GM23338 (cell line): ENCODE measurements around the gene NRCAM. TPM values are rescaled to one million over a fixed set of nuclear protein-coding genes. Genes with fewer than 3 reads are reported as not detected.

ENCODE experiments used
- ATAC-seq: fragments of 200-7000 bp; cut with Tn5 transposase; 3 replicates; pipeline ENCODE4 v1.9.1; 2020
- DNase-seq: peaks from one replicate; pipeline ENCODE4 v3.0.0-alpha.2; 2015; ENCODE audit warnings: low spot score
- H2AFZ ChIP-seq: fragments of 200-600 bp; sonication (generic); 2 replicates; pipeline ENCODE4 v1.8.0; 2016; ENCODE audit warnings: antibody characterized with exemption, mild to moderate bottlenecking, moderate library complexity
- H3F3A ChIP-seq: fragments of 200-600 bp; sonication (generic); replicated peaks from 2 replicates; pipeline ENCODE4 v1.8.0; 2017; ENCODE audit warnings: antibody characterized with exemption, mixed run types, low read depth
- H3K27ac ChIP-seq: fragments of 200-600 bp; sonication (generic); 2 replicates; pipeline ENCODE4 v1.6.1; 2016; ENCODE audit warnings: low read depth
- H3K27me3 ChIP-seq: fragments of 200-600 bp; sonication (generic); 2 replicates; pipeline ENCODE4 v1.8.0; 2016; ENCODE audit warnings: mild to moderate bottlenecking, mixed run types, moderate library complexity; ENCODE audit not compliant: insufficient read depth
- H3K36me3 ChIP-seq: fragments of 200-600 bp; sonication (generic); 2 replicates; pipeline ENCODE4 v1.8.0; 2016; ENCODE audit warnings: mild to moderate bottlenecking; ENCODE audit not compliant: insufficient read depth
- H3K4me1 ChIP-seq: fragments of 200-600 bp; sonication (generic); 2 replicates; pipeline ENCODE4 v1.8.0; 2016; ENCODE audit warnings: mild to moderate bottlenecking, moderate library complexity; ENCODE audit not compliant: insufficient read depth
- H3K4me2 ChIP-seq: fragments of 200-600 bp; sonication (generic); 2 replicates; pipeline ENCODE4 v1.7.1; 2017; ENCODE audit warnings: mixed run types
- H3K4me3 ChIP-seq: fragments of 200-600 bp; sonication (generic); 2 replicates; pipeline ENCODE4 v1.6.1; 2016; ENCODE audit warnings: mixed run types
- H3K79me2 ChIP-seq: fragments of 200-600 bp; sonication (generic); replicated peaks from 2 replicates; pipeline ENCODE4 v1.8.0; 2017; ENCODE audit warnings: mild to moderate bottlenecking; ENCODE audit not compliant: insufficient read depth
- H3K9me2 ChIP-seq: fragments of 200-600 bp; sonication (generic); 2 replicates; pipeline ENCODE4 v1.8.0; 2017; ENCODE audit not compliant: insufficient read depth
- H4K20me1 ChIP-seq: fragments of 200-600 bp; sonication (generic); replicated peaks from 2 replicates; pipeline ENCODE4 v1.8.0; 2017; ENCODE audit warnings: mild to moderate bottlenecking; ENCODE audit not compliant: insufficient read depth
- H3K27ac Mint-ChIP-seq: 2 replicates; pipeline ENCODE4 v1.8.0; 2020; ENCODE audit warnings: inconsistent platforms, mild to moderate bottlenecking, moderate library complexity, mixed read lengths
- H3K27me3 Mint-ChIP-seq: 3 replicates; pipeline ENCODE4 v1.8.0; 2022; ENCODE audit warnings: low read depth, mild to moderate bottlenecking, moderate library complexity, mixed read lengths, inconsistent platforms; ENCODE audit not compliant: insufficient read depth, poor library complexity
- H3K36me3 Mint-ChIP-seq: 3 replicates; pipeline ENCODE4 v1.8.0; 2021; ENCODE audit warnings: low read depth, mild to moderate bottlenecking, inconsistent platforms, moderate library complexity, mixed read lengths
- H3K4me1 Mint-ChIP-seq: 3 replicates; pipeline ENCODE4 v1.8.0; 2020; ENCODE audit warnings: mild to moderate bottlenecking, inconsistent platforms, mixed read lengths
- H3K4me3 Mint-ChIP-seq: 3 replicates; pipeline ENCODE4 v1.8.0; 2021; ENCODE audit warnings: moderate library complexity, mild to moderate bottlenecking, inconsistent platforms, mixed read lengths
- H3K9me3 Mint-ChIP-seq: 3 replicates; pipeline ENCODE4 v1.8.0; 2020; ENCODE audit warnings: moderate library complexity, mild to moderate bottlenecking, inconsistent platforms, mixed read lengths
- CREB1 ChIP-seq: fragments of 250-450 bp; sonication (Bioruptor Pico); IDR thresholded peaks from 2 replicates; pipeline ENCODE4 v1.5.0; 2020; ENCODE audit warnings: low read depth, mild to moderate bottlenecking, moderate library complexity
- EZH2 ChIP-seq: fragments of 200-600 bp; sonication (generic); IDR thresholded peaks from one replicate; pipeline ENCODE4 v1.8.0; 2017; ENCODE audit warnings: antibody characterized with exemption, mild to moderate bottlenecking, low read depth; ENCODE audit not compliant: unreplicated experiment
- EZH2phosphoT487 ChIP-seq: fragments of 200-600 bp; sonication (generic); IDR thresholded peaks from one replicate; pipeline ENCODE4 v1.8.1; 2018; ENCODE audit warnings: antibody characterized with exemption; ENCODE audit not compliant: unreplicated experiment
- JUNB ChIP-seq: IDR thresholded peaks from one replicate; pipeline ENCODE4 v1.6.1; 2016; ENCODE audit warnings: antibody characterized with exemption; ENCODE audit not compliant: unreplicated experiment
- POLR2AphosphoS5 ChIP-seq: IDR thresholded peaks from 2 replicates; pipeline ENCODE4 v1.6.1; 2016; ENCODE audit warnings: antibody characterized with exemption, low read depth
- STAT1 ChIP-seq: IDR thresholded peaks from one replicate; pipeline ENCODE4 v1.6.1; 2016; ENCODE audit warnings: antibody characterized with exemption; ENCODE audit not compliant: unreplicated experiment
- ZNF331 ChIP-seq: fragments of 250-450 bp; sonication (Bioruptor Pico); IDR thresholded peaks from 2 replicates; pipeline ENCODE4 v1.5.0; 2020; ENCODE audit warnings: low read depth, mild to moderate bottlenecking, moderate library complexity
- polyA plus RNA-seq: library from polyadenylated mRNA; unstranded; fragments of >200 nt; fragmentation: Nextera tagmentation; extraction: Ambion mirVana; gene quantifications from 2 replicates; pipeline ENCODE4 v1.2.1, GENCODE V29; 2016
- total RNA-seq: library from RNA; depleted of rRNA; stranded (reverse); fragments of >200 nt; shearing (Covaris generic); gene quantifications from 2 replicates; pipeline ENCODE4 v1.2.3, GENCODE V29; 2014
- TF ChIP-seq, protein P1 (sequence below): IDR thresholded peaks from 2 replicates; pipeline ENCODE4 v1.6.1; 2016; ENCODE audit warnings: antibody characterized with exemption
- TF ChIP-seq, protein P2 (sequence below): IDR thresholded peaks from one replicate; pipeline ENCODE4 v1.6.1; 2018; ENCODE audit warnings: antibody characterized with exemption; ENCODE audit not compliant: unreplicated experiment
- TF ChIP-seq, protein P3 (sequence below): fragments of 250-450 bp; sonication (Bioruptor Pico); IDR thresholded peaks from 2 replicates; pipeline ENCODE4 v1.5.0; 2020; ENCODE audit warnings: mild to moderate bottlenecking, moderate library complexity

The NRCAM gene
- total and polyA plus RNA-seq, 2 experiments from 2014 or later, result 2.5 to 6.8 TPM

DNA sequence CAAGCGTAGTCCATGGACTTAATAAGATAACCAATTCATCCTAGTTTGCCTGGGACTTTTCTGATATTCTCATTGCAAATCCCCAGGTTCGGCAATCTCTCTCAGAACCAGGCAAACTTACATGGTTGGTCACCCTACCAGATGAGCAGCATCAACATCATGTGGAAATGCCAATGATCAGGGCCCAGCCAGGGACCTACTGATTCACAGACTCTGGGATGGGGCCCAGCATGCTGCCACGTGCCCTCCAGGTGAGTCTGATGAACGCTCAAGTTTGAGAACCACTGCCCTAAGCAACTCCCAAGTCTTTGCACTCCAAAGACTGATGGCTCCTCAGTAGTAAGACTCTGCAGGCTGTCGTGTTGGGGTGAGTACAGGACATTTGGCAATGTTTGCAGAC is 328.8 kb downstream of the NRCAM start:
- no peaks in the 10 kb centered on the region for H3K4me1 ChIP-seq
- no peaks in the 10 kb centered on the region for H3K79me2 ChIP-seq
- TF ChIP-seq CREB1 (CRISPR knock-in tag), result no peak
- TF ChIP-seq, protein P1, sequence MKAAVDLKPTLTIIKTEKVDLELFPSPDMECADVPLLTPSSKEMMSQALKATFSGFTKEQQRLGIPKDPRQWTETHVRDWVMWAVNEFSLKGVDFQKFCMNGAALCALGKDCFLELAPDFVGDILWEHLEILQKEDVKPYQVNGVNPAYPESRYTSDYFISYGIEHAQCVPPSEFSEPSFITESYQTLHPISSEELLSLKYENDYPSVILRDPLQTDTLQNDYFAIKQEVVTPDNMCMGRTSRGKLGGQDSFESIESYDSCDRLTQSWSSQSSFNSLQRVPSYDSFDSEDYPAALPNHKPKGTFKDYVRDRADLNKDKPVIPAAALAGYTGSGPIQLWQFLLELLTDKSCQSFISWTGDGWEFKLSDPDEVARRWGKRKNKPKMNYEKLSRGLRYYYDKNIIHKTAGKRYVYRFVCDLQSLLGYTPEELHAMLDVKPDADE, result no peak
- ATAC-seq (no peak), DNase-seq (no peak)
- H3K4me2 ChIP-seq, result no peak overlapping the region
- H3K4me3 ChIP-seq, result no peak overlapping the region
- no peaks in the 10 kb centered on the region for H3K27me3 ChIP-seq
- H3K9me2 ChIP-seq, result no peaks in the 10 kb centered on the region
- no peak overlapping the region for H2AFZ ChIP-seq
- H3K36me3 ChIP-seq, result no peaks in the 10 kb centered on the region
- peaks cover under 1% of the 10 kb centered on the region; the same call in 2 of the 3 replicates for H3K4me1 Mint-ChIP-seq
- no peaks in the 10 kb centered on the region for H3F3A ChIP-seq
- H3K27ac ChIP-seq, result no peak overlapping the region
- no peaks in the 10 kb centered on the region for H3K9me3 Mint-ChIP-seq
- H3K4me3 Mint-ChIP-seq, result no peak overlapping the region
- no peaks in the 10 kb centered on the region for H4K20me1 ChIP-seq
- H3K27me3 Mint-ChIP-seq, result no peaks in the 10 kb centered on the region
- no peaks in the 10 kb centered on the region for H3K36me3 Mint-ChIP-seq
- no peak overlapping the region for H3K27ac Mint-ChIP-seq

DNA sequence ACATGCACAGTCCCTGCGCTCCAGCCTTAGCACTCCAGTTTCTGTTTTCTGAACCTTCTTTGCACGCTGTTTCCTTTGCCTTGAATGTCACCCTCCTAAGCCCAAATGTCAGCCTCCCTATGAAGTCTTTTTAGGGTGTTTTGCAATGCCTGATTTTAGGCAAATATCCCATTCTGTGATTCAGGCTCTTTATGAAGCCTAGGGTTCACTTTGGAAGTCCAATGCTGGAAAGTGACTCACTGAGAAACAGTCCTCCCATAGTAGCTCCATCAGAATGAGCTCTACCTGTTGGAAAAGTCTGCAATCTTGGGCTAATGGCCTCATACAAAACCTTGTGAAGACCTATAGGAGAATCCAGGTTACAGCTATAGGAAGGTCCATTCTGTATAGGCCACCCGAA is 331.4 kb downstream of the NRCAM start:
- Histone ChIP-seq H3K79me2 (no peaks in the 10 kb centered on the region), H2AFZ (no peak overlapping the region), H3K9me2 (no peaks in the 10 kb centered on the region), H3K4me1 (no peaks in the 10 kb centered on the region), H4K20me1 (no peaks in the 10 kb centered on the region), H3K27me3 (no peaks in the 10 kb centered on the region), H3K4me2 (no peak overlapping the region), H3K36me3 (no peaks in the 10 kb centered on the region), H3K4me3 (no peak overlapping the region), H3F3A (no peaks in the 10 kb centered on the region), H3K27ac (no peak overlapping the region)
- Mint-ChIP-seq H3K36me3 (no peaks in the 10 kb centered on the region), H3K27me3 (no peaks in the 10 kb centered on the region), H3K27ac (no peak overlapping the region), H3K4me3 (no peak overlapping the region), H3K9me3 (no peaks in the 10 kb centered on the region), H3K4me1 (no peaks in the 10 kb centered on the region)
- no peak for ATAC-seq
- DNase-seq, result no peak
- TF ChIP-seq EZH2 (no peak), EZH2phosphoT487 (no peak), JUNB (no peak), CREB1 (CRISPR knock-in tag) (no peak), POLR2AphosphoS5 (no peak), STAT1 (no peak), ZNF331 (CRISPR knock-in tag) (no peak)
- TF ChIP-seq, protein P2, sequence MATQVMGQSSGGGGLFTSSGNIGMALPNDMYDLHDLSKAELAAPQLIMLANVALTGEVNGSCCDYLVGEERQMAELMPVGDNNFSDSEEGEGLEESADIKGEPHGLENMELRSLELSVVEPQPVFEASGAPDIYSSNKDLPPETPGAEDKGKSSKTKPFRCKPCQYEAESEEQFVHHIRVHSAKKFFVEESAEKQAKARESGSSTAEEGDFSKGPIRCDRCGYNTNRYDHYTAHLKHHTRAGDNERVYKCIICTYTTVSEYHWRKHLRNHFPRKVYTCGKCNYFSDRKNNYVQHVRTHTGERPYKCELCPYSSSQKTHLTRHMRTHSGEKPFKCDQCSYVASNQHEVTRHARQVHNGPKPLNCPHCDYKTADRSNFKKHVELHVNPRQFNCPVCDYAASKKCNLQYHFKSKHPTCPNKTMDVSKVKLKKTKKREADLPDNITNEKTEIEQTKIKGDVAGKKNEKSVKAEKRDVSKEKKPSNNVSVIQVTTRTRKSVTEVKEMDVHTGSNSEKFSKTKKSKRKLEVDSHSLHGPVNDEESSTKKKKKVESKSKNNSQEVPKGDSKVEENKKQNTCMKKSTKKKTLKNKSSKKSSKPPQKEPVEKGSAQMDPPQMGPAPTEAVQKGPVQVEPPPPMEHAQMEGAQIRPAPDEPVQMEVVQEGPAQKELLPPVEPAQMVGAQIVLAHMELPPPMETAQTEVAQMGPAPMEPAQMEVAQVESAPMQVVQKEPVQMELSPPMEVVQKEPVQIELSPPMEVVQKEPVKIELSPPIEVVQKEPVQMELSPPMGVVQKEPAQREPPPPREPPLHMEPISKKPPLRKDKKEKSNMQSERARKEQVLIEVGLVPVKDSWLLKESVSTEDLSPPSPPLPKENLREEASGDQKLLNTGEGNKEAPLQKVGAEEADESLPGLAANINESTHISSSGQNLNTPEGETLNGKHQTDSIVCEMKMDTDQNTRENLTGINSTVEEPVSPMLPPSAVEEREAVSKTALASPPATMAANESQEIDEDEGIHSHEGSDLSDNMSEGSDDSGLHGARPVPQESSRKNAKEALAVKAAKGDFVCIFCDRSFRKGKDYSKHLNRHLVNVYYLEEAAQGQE, result no peak
- TF ChIP-seq, protein P3, sequence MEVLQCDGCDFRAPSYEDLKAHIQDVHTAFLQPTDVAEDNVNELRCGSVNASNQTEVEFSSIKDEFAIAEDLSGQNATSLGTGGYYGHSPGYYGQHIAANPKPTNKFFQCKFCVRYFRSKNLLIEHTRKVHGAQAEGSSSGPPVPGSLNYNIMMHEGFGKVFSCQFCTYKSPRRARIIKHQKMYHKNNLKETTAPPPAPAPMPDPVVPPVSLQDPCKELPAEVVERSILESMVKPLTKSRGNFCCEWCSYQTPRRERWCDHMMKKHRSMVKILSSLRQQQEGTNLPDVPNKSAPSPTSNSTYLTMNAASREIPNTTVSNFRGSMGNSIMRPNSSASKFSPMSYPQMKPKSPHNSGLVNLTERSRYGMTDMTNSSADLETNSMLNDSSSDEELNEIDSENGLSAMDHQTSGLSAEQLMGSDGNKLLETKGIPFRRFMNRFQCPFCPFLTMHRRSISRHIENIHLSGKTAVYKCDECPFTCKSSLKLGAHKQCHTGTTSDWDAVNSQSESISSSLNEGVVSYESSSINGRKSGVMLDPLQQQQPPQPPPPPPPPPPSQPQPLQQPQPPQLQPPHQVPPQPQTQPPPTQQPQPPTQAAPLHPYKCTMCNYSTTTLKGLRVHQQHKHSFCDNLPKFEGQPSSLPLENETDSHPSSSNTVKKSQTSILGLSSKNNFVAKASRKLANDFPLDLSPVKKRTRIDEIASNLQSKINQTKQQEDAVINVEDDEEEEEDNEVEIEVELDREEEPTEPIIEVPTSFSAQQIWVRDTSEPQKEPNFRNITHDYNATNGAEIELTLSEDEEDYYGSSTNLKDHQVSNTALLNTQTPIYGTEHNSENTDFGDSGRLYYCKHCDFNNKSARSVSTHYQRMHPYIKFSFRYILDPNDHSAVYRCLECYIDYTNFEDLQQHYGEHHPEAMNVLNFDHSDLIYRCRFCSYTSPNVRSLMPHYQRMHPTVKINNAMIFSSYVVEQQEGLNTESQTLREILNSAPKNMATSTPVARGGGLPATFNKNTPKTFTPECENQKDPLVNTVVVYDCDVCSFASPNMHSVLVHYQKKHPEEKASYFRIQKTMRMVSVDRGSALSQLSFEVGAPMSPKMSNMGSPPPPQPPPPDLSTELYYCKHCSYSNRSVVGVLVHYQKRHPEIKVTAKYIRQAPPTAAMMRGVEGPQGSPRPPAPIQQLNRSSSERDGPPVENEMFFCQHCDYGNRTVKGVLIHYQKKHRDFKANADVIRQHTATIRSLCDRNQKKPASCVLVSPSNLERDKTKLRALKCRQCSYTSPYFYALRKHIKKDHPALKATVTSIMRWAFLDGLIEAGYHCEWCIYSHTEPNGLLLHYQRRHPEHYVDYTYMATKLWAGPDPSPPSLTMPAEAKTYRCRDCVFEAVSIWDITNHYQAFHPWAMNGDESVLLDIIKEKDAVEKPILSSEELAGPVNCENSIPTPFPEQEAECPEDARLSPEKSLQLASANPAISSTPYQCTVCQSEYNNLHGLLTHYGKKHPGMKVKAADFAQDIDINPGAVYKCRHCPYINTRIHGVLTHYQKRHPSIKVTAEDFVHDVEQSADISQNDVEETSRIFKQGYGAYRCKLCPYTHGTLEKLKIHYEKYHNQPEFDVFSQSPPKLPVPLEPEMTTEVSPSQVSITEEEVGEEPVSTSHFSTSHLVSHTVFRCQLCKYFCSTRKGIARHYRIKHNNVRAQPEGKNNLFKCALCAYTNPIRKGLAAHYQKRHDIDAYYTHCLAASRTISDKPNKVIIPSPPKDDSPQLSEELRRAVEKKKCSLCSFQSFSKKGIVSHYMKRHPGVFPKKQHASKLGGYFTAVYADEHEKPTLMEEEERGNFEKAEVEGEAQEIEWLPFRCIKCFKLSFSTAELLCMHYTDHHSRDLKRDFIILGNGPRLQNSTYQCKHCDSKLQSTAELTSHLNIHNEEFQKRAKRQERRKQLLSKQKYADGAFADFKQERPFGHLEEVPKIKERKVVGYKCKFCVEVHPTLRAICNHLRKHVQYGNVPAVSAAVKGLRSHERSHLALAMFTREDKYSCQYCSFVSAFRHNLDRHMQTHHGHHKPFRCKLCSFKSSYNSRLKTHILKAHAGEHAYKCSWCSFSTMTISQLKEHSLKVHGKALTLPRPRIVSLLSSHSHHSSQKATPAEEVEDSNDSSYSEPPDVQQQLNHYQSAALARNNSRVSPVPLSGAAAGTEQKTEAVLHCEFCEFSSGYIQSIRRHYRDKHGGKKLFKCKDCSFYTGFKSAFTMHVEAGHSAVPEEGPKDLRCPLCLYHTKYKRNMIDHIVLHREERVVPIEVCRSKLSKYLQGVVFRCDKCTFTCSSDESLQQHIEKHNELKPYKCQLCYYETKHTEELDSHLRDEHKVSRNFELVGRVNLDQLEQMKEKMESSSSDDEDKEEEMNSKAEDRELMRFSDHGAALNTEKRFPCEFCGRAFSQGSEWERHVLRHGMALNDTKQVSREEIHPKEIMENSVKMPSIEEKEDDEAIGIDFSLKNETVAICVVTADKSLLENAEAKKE (CRISPR knock-in tag), result no peak
